GM12891 (cell line): Measurements from ENCODE around the gene PSMD8.

Experiments used
- DNase-seq: peaks from one replicate; pipeline ENCODE4 v3.0.0; 2011; ENCODE audit warnings: low spot score; ENCODE audit not compliant: insufficient read length
- FAIRE-seq: peaks from 2 replicates; lab custom pipeline; 2011; peaks lifted over from hg19 to GRCh38; lab: Jason Lieb, UNC
- PAX5 ChIP-seq: IDR thresholded peaks from 2 replicates; pipeline ENCODE4 v1.6.1; 2011; ENCODE audit warnings: low read length, moderate library complexity, mild to moderate bottlenecking; ENCODE audit not compliant: insufficient read depth, severe bottlenecking
- POLR2A ChIP-seq: IDR thresholded peaks from 2 replicates; pipeline ENCODE4 v1.6.1; 2011; ENCODE audit warnings: low read depth, low read length, control low read depth
- POLR2AphosphoS5 ChIP-seq: IDR thresholded peaks from 2 replicates; pipeline ENCODE4 v1.6.1; 2011; ENCODE audit warnings: low read depth, low read length, control low read depth
- POU2F2 ChIP-seq: IDR thresholded peaks from 2 replicates; pipeline ENCODE4 v1.6.1; 2011; ENCODE audit warnings: low read depth, mild to moderate bottlenecking, control low read depth, low read length, moderate library complexity
- SPI1 ChIP-seq: IDR thresholded peaks from 2 replicates; pipeline ENCODE4 v1.6.1; 2011; ENCODE audit warnings: low read depth, low read length, control low read depth
- TAF1 ChIP-seq: IDR thresholded peaks from 2 replicates; pipeline ENCODE4 v1.6.1; 2011; ENCODE audit warnings: low read depth, low read length, control low read depth

PSMD8 gene

DNA sequence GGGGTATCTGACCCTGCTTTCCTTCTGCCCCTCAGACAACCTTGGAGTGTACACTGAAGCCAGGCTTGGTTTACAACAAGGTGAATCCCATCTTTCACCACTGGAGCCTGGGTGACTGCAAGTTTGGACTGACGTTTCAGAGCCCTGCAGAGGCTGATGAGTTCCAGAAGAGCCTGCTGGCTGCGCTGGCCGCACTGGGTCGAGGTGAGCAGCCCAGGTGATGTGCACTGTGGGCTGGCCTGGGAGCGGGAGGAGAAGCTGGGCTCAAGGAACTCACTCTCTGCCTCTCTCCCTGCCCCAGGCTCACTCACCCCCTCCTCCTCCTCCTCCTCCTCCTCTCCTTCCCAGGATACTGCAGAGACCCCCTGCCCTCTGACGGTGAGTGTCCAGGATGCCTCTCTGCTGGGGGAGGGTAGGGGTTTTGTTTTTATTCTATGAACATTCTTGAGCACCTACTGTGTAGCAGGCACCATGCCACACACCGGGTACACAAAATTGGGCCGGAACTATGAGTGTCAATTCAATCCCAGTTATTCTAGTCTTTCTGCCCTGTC lies 17.6 kb downstream of the PSMD8 start:
- TF ChIP-seq SPI1 = no peak
- TF ChIP-seq POLR2AphosphoS5 = no peak
- TF ChIP-seq TAF1 = no peak
- TF ChIP-seq PAX5 = no peak
- TF ChIP-seq POU2F2 = no peak
- TF ChIP-seq POLR2A = no peak
- FAIRE-seq (no peak), DNase-seq (no peak)

DNA sequence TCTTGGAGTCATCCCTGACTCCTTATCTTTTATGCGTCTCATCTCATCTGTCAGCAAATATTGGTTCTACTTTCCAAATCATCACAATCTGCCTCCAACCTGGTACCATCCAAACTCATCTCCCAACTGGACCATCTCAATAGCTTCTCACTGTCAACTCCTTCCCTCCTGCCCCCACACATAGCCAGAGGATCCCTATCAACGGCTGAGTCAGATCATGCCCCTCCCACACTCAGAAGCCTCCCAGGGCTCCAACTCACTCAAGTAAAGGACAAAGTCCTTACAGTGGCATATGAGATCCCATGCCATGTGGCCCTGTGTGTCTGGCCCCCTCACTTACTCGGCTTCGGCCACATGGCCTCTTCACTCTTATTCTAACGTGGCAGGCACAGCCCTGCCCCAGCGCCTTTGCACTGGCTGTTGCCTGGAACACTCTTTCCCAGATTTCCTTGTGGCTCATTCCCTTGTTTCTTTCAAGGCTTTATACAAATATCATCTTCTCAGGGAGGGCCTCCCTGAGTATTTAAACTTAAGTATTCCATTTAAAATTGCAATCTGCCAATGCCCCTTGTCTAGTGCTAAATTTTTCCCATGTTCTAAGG lies 18.4 kb downstream of the PSMD8 start:
- no peak for FAIRE-seq
- TF ChIP-seq POLR2AphosphoS5 (no peak), PAX5 (no peak), POLR2A (no peak), SPI1 (no peak), TAF1 (no peak), POU2F2 (no peak)
- DNase-seq = no peak

- FAIRE-seq = peak; percentile 23
- no peak for TF ChIP-seq PAX5
- no peak for TF ChIP-seq POLR2A
- DNase-seq = no peak
These were observed 20.1 kb downstream of the PSMD8 start for GRCh38 chr19:38394488-38394887.

DNA sequence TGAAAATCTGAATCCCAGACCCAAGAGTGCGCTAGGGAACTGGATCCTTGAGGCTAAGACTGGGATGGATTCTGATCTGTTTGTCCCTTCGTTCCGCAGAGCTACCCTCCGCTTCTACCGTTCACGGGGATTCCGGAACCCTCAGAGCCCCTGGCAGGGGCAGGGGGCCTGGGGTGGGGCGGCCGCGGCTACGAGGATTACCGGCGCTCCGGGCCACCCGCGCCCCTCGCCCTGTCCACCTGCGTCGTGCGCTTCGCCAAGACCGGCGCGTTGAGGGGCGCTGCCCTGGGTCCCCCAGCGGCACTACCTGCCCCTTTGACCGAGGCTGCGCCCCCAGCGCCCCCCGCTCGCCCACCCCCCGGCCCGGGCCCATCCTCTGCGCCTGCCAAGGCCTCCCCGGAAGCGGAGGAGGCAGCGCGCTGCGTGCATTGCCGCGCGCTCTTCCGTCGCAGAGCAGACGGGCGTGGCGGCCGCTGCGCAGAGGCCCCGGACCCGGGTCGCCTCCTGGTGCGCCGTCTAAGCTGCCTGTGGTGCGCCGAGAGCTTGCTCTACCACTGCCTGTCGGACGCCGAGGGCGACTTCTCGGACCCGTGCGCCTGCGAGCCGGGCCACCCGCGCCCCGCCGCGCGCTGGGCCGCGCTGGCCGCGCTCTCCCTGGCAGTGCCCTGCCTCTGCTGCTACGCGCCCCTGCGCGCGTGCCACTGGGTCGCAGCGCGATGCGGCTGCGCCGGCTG lies 21.2 kb downstream of the PSMD8 start:
- no peak for TF ChIP-seq POU2F2
- TF ChIP-seq POLR2AphosphoS5 = no peak
- TF ChIP-seq PAX5 = no peak
- TF ChIP-seq SPI1 = no peak
- no peak for TF ChIP-seq POLR2A
- TF ChIP-seq TAF1 = no peak
- DNase-seq (no peak), FAIRE-seq (peak; percentile 71)

- FAIRE-seq (no peak), DNase-seq (no peak)
- TF ChIP-seq SPI1 = no peak
- TF ChIP-seq PAX5 = no peak
- TF ChIP-seq POLR2AphosphoS5 = no peak
- TF ChIP-seq TAF1 = no peak
- no peak for TF ChIP-seq POLR2A
- no peak for TF ChIP-seq POU2F2
These were observed 24.7 kb downstream of the PSMD8 start for GRCh38 chr19:38399081-38399480.

DNA sequence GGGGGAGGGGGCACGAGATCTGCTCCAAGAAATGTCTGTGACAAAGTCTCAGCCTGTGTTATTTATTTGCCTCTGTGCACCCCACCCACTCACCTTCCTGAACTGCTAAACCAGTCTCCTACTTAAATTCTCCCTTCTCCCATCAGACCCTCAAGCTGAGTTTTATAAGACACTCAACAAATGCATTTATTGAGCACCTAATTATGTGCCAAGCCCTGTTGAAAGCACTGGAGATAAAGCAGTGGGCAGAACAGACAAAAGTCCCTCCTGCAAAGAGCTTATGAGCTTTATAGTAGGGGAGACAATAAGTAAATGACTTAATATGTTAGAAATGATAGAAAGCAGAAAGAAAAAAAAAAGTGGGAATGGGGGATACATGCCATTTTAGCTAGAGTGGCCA lies 25.2 kb downstream of the PSMD8 start:
- TF ChIP-seq PAX5 (no peak), SPI1 (no peak), POLR2A (no peak), POU2F2 (no peak)
- no peak for DNase-seq
- no peak for FAIRE-seq

GRCh38 chr19:38400361-38400760 lies 26.0 kb downstream of the PSMD8 start:
- FAIRE-seq (no peak), DNase-seq (no peak)
- TF ChIP-seq POU2F2 = no peak
- no peak for TF ChIP-seq PAX5
- TF ChIP-seq SPI1 = no peak
- TF ChIP-seq POLR2AphosphoS5 = no peak
- TF ChIP-seq TAF1 = no peak

DNA sequence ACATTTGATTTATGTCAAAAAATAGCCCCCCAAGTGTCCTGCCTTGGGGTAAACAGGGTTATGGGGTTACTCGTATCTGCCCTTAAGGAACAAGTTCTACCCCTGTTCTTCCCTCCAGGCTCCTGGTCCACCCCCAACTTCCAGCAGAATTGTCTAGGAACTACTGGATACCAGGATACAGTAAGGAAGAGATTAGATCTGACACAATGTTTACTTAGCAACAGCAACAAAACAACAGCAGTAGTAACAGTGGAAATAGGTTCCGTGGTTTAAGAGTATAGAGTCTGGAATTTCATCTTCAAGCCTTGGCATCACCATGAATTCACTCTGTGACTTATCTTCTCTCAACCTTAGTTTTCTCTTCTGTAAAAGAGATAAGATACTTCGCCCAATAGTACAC lies 26.8 kb downstream of the PSMD8 start:
- DNase-seq (no peak), FAIRE-seq (no peak)
- TF ChIP-seq PAX5 (no peak), SPI1 (no peak), TAF1 (no peak), POLR2A (no peak), POU2F2 (no peak)

DNA sequence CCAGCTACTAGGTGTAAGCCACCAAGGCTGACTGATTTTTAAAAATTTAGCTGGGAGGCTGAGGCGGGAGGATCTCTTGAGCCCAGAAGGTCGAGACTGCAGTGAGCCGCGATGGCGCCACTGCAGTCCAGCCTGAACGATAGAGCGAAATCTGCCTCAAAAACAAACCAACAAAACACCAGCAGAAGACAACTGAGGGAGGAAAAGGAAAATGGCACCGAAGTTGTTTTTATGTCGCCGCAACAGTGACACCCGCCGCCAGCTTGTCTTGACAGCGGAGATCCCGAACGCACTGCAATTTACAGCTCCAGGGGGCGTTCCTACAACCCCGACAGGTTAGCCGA lies 28.2 kb downstream of the PSMD8 start:
- no peak for TF ChIP-seq PAX5
- no peak for TF ChIP-seq POU2F2
- no peak for TF ChIP-seq TAF1
- no peak for TF ChIP-seq POLR2A
- TF ChIP-seq SPI1 = no peak
- no peak for TF ChIP-seq POLR2AphosphoS5
- no peak for FAIRE-seq
- no peak for DNase-seq

- TF ChIP-seq TAF1 (no peak), SPI1 (0 out of 2 replicates have a peak, but pooled peaks have one; percentile 10)
- DNase-seq (peak; percentile 100), FAIRE-seq (peak; percentile 96)
These were observed 28.8 kb downstream of the PSMD8 start, which contains the start of gene FAM98C for GRCh38 chr19:38402967-38403674. Gene FAM98C (plus strand): TSS chr19:38403093. CDS start chr19:38403154, 61 bp downstream.
